ENCODE results near the gene CRYZ. TPM values are rescaled to one million over a fixed set of nuclear protein-coding genes. Genes with fewer than 3 reads are reported as not detected.
A peak's percentile ranks its signal among the peaks of the same experiment; 100 is the strongest.

The CRYZ gene
- total RNA-seq, 1 donor from 2014 or later = not detected

DNA sequence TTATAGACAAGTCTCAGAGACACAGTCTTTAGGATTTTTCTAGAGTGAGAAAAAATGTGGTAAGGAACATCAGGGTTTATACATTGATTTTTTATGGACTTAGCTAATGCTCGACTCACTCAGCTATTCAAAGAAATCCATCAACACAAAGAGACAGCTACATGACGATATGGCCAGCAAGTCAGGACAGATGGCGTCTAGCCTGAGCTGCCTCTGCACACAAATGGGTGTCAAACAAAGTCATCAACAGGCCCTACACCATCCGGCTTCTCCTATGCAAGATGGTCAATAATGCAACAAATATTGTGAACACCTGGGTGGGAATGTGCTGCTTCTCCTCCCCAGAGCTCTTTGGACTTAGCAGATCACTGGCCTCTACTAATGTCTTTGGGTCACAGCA, 45.9 kb downstream of the CRYZ start:
- Histone ChIP-seq H3K27me3 (no peaks in the 10 kb centered on the region), H3K79me2 (ENCODE audit: low read depth) (no peaks in the 10 kb centered on the region), H3K27ac (no peak overlapping the region), H3K4me1 (no peaks in the 10 kb centered on the region), H3K9ac (no peak overlapping the region), H2AFZ (replicated peaks) (no peak overlapping the region), H3K4me2 (no peak overlapping the region), H3K9me3 (ENCODE audit: low read depth) (no peaks in the 10 kb centered on the region), H4K20me1 (ENCODE audit: low read depth) (no peaks in the 10 kb centered on the region), H3K36me3 (no peaks in the 10 kb centered on the region), H3K4me3 (no peak overlapping the region), H3F3A (ENCODE audit: low read depth) (no peaks in the 10 kb centered on the region)
- H3K9me3 Mint-ChIP-seq = no peaks in the 10 kb centered on the region
- H3K4me1 Mint-ChIP-seq = peaks cover 15% of the 10 kb centered on the region
- H3K27me3 Mint-ChIP-seq (ENCODE audit: insufficient read depth, low read depth) = no peaks in the 10 kb centered on the region
- DNase-seq (ENCODE audit: low spot score) = no peak
- TF ChIP-seq EZH2phosphoT487 (IDR thresholded peaks at IDR 0.05) = no peak
- no peak for TF ChIP-seq EZH2 (IDR thresholded peaks at IDR 0.05)
- TF ChIP-seq, protein P1, sequence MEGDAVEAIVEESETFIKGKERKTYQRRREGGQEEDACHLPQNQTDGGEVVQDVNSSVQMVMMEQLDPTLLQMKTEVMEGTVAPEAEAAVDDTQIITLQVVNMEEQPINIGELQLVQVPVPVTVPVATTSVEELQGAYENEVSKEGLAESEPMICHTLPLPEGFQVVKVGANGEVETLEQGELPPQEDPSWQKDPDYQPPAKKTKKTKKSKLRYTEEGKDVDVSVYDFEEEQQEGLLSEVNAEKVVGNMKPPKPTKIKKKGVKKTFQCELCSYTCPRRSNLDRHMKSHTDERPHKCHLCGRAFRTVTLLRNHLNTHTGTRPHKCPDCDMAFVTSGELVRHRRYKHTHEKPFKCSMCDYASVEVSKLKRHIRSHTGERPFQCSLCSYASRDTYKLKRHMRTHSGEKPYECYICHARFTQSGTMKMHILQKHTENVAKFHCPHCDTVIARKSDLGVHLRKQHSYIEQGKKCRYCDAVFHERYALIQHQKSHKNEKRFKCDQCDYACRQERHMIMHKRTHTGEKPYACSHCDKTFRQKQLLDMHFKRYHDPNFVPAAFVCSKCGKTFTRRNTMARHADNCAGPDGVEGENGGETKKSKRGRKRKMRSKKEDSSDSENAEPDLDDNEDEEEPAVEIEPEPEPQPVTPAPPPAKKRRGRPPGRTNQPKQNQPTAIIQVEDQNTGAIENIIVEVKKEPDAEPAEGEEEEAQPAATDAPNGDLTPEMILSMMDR (IDR thresholded peaks at IDR 0.05) = no peak
- peak overlapping the region; percentile 44 for H3K27ac Mint-ChIP-seq
- H3K4me3 Mint-ChIP-seq = no peak overlapping the region
- H3K36me3 Mint-ChIP-seq = no peaks in the 10 kb centered on the region

DNA sequence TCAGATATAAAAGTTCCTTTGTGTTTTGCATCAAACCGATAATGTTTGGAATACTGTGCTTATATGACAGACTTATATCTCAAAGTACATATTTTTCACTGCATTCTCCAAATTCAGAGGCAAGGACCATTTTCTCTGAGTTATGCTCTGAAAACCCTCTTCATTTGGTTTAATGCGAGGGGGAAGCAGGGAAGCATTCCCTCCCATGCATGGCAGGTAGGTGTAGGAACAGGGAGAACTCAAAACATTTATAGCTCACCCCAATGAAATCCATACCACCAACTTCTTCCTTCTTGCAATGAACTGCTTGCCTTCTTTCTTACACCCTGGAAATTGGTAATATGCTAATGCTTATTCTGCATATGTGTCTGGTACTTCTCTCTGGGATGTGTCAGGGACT, 48.5 kb downstream of the CRYZ start:
- H3K27me3 ChIP-seq = no peaks in the 10 kb centered on the region
- no peaks in the 10 kb centered on the region for H3F3A ChIP-seq (ENCODE audit: low read depth)
- no peak overlapping the region for H3K4me3 Mint-ChIP-seq
- no peak overlapping the region for H3K27ac Mint-ChIP-seq
- no peaks in the 10 kb centered on the region for H4K20me1 ChIP-seq (ENCODE audit: low read depth)
- H3K4me1 ChIP-seq = no peaks in the 10 kb centered on the region
- no peak overlapping the region for H2AFZ ChIP-seq (replicated peaks)
- H3K4me3 ChIP-seq = no peak overlapping the region
- no peaks in the 10 kb centered on the region for H3K36me3 Mint-ChIP-seq
- H3K79me2 ChIP-seq (ENCODE audit: low read depth) = no peaks in the 10 kb centered on the region
- no peak overlapping the region for H3K27ac ChIP-seq
- no peaks in the 10 kb centered on the region for H3K9me3 Mint-ChIP-seq
- no peak for DNase-seq (ENCODE audit: low spot score)
- H3K36me3 ChIP-seq = no peaks in the 10 kb centered on the region
- H3K4me2 ChIP-seq = no peak overlapping the region
- no peak overlapping the region for H3K9ac ChIP-seq
- no peaks in the 10 kb centered on the region for H3K27me3 Mint-ChIP-seq (ENCODE audit: insufficient read depth, low read depth)
- H3K9me3 ChIP-seq (ENCODE audit: low read depth) = no peaks in the 10 kb centered on the region
- peaks cover 16% of the 10 kb centered on the region for H3K4me1 Mint-ChIP-seq
- TF ChIP-seq EZH2 (IDR thresholded peaks at IDR 0.05) (no peak), EZH2phosphoT487 (IDR thresholded peaks at IDR 0.05) (no peak)
- TF ChIP-seq, protein P1 (IDR thresholded peaks at IDR 0.05) = no peak

GRCh38 chr1:74683656-74684055, 49.2 kb downstream of the CRYZ start:
- no peaks in the 10 kb centered on the region for H3K9me3 ChIP-seq (ENCODE audit: low read depth)
- H3K9ac ChIP-seq = no peak overlapping the region
- Mint-ChIP-seq H3K4me1 (peaks cover 13% of the 10 kb centered on the region), H3K36me3 (no peaks in the 10 kb centered on the region), H3K4me3 (no peak overlapping the region), H3K27ac (no peak overlapping the region), H3K9me3 (no peaks in the 10 kb centered on the region), H3K27me3 (ENCODE audit: insufficient read depth, low read depth) (no peaks in the 10 kb centered on the region)
- H3K27me3 ChIP-seq = no peaks in the 10 kb centered on the region
- H3K4me1 ChIP-seq = no peaks in the 10 kb centered on the region
- no peak overlapping the region for H2AFZ ChIP-seq (replicated peaks)
- H4K20me1 ChIP-seq (ENCODE audit: low read depth) = no peaks in the 10 kb centered on the region
- H3K4me3 ChIP-seq = no peak overlapping the region
- DNase-seq (ENCODE audit: low spot score) = no peak
- H3F3A ChIP-seq (ENCODE audit: low read depth) = no peaks in the 10 kb centered on the region
- TF ChIP-seq EZH2 (IDR thresholded peaks at IDR 0.05) (no peak), EZH2phosphoT487 (IDR thresholded peaks at IDR 0.05) (no peak)
- TF ChIP-seq, protein P1 (IDR thresholded peaks at IDR 0.05) = no peak
- H3K27ac ChIP-seq = no peak overlapping the region
- H3K4me2 ChIP-seq = no peak overlapping the region
- H3K79me2 ChIP-seq (ENCODE audit: low read depth) = no peaks in the 10 kb centered on the region
- H3K36me3 ChIP-seq = no peaks in the 10 kb centered on the region

Data from neural progenitor cell (in vitro differentiated cells).